Activated CD4-positive, CD25-positive, alpha-beta regulatory T cell treated with anti-CD3 and anti-CD28 coated beads, Interleukin-2, amount 50 U/mL, for 24 hours (primary cell): Measurements from ENCODE around the gene KIF2B.
"Not testable (repeated sequence)": the region's sequence is repeated elsewhere in the genome, so short reads cannot be mapped to it uniquely, and the experiment has no call there.

Experiments
- ATAC-seq, 2 donors: fragments of 150-1000 bp; cut with Tn5 transposase; one replicate each; pipeline ENCODE4 v1.10.0; 2021; ENCODE audit warnings: mild to moderate bottlenecking in 1 of 2, moderate library complexity in 1 of 2

Gene KIF2B, protein sequence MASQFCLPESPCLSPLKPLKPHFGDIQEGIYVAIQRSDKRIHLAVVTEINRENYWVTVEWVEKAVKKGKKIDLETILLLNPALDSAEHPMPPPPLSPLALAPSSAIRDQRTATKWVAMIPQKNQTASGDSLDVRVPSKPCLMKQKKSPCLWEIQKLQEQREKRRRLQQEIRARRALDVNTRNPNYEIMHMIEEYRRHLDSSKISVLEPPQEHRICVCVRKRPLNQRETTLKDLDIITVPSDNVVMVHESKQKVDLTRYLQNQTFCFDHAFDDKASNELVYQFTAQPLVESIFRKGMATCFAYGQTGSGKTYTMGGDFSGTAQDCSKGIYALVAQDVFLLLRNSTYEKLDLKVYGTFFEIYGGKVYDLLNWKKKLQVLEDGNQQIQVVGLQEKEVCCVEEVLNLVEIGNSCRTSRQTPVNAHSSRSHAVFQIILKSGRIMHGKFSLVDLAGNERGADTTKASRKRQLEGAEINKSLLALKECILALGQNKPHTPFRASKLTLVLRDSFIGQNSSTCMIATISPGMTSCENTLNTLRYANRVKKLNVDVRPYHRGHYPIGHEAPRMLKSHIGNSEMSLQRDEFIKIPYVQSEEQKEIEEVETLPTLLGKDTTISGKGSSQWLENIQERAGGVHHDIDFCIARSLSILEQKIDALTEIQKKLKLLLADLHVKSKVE

DNA sequence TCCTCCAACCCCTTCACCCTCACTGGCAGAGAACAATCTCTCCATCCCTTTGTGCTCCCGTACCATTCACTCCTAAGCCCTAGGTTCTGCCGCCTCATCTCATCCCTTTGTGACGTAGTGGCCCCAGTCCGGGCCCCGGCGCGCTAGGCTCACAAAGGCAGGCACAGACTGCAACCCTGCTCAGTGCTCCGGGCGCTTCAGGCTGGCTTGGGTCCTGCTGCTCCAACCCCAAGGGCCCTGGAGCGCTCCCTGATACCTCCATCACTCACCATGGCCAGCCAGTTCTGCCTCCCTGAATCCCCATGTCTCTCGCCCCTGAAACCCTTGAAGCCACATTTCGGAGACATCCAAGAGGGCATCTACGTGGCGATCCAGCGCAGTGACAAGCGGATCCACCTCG lies at the start of gene KIF2B:
Gene KIF2B, plus strand, starts transcription at position 164 of the 400 bp plus-strand sequence. Its CDS starts 107 bp downstream, at position 271.
- ATAC-seq, result no peak

DNA sequence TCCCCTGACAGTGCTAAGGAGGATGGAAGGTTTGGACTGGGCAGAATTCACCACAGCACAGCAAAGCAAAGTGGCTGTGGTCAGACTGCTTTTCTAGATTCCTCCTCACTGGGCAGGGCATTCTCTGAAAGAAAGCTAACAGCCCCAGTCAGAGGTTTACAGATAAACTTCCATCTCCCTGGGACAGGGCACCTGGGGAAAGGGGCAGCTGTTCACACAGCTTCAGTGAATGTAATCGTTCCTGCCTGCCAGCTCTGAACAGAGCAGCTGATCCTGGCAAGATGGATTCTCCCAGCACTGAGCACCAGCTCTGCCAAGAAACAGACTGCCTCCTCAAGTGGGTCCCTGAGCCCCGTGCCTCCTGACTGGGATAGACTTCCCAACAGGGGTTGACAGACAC lies 42.4 kb upstream of the KIF2B start:
- ATAC-seq, result no peak

DNA sequence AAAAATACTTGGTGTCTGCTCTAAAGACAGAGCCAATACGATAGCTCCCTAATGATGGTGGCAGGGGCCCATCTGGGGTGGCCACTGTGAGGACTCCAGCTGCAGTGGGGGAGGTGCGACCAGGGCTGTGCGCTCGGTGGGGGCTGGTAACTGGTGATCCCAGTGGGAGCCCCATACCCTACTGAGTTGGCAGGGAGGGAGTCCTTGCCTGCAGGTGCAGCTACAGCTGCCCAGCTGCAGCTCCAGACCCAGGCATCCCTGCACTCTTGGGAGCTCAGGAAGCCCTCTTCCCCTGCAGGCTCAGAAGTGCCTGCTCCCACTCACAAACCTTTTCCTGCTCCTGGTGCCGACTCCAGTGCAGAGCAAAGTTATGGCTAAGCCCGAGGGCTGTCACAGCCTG lies 31.2 kb upstream of the KIF2B start:
- ATAC-seq, result no peak

DNA sequence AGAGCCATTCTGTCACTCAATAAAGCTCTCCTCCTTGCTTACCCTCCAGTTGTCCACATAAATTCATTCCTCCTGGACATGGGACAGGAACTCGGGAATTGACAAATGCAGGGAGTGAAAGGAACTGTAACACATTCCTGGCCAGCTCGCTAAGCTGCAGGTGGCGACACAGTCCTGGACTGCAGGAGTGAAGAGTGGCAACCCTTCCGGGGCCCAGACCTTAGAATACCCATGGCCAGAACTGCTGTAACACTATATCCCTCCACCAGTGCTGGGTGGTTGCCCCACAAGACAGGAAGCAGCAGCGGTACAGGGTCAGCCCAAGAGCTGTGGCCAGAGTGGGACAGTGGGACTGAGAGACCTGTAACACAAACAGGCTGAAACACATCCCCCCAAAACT lies 30.3 kb upstream of the KIF2B start:
- no peak for ATAC-seq

DNA sequence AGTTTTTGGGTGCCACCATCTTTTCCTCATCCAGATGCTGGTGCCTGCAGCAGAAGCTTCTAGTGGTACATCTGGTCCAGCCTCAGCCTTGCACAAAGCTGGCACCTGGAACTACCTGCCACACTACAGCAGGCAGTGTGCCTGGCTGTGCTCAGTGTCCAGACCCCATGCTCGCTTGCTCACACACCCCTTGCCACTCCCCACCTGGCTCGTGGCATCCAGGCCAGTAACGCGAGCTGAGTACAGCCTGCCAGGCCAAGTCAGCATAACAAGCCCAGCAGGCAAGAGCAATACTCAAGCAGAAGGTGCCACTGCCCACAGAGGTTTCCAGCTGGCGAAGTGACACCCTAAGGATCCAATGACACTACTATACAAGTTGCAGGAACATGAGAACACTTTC lies 29.7 kb upstream of the KIF2B start:
- ATAC-seq, result no peak

DNA sequence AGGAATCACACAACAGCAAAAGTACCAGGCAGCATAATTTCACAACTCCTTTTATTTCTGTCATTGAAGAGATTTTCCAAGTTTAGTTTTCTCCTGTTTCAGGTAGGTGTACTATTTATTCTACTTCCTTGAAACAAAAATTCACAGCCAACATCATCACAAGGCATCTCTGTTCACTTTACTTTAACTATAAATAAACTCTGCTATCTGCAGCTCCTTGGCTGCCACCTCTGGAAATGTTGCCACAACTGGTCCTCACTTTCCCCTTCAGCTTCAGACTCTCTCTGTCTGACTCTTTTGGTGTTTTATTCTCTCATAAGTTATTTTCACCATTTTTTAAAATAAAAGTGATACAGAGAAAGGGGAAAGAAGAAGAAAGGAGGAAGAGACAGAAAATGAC lies 27.9 kb upstream of the KIF2B start:
- no peak for ATAC-seq

DNA sequence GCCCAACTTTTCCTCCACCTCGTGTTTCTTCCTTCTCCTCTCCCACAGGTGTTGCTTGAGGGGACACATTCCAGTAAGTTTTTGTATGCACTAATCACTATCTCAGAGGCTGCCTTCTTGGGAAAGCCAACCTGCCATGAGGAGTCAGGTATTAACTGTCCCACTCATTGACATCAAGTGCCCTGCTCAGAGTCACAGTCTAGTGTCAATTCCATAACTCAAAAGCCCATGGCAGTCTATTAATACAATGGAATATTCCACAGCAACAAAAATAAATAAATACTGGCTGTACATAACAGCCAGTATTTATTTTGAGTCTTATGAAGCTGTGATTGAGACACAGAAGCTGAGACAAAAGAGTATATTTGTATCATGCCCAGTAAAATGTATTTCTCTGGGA lies 26.1 kb upstream of the KIF2B start:
- no peak for ATAC-seq

DNA sequence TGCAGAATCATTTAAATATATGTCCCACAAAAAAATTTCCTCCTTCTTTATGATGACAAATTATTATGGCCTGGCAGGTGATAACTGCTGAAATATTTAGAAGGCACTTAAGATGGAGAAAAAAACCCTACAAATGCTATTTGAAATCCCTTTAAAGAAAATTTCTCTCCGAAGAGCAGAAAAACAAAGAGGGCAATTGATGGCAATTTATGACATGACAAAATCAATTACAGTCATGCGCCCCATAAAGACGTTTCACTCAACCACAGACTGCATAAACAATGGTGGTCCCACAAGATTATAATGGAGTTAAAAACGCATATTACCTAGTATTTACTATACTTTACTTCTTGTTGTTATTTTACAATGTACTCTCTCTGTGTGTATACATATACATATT lies 25.2 kb upstream of the KIF2B start:
- no peak for ATAC-seq

DNA sequence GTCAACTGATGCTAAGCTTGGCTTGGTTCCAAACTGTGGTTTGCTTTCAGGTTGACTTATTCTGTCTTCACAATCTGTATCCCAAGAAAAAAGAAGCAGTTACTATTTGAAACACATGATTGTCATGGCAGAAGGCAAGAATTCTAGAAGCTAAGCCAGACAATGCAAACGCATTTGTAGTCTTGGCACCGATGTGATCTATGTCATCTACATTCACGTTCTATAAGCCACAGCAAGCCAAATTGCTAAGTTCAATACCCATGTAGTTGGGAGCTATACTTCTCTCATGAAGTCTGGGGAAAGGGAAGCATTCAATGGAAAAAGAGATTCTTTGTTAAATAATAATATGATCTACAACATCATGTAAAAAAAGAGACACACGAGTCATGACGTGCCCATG lies 18.3 kb upstream of the KIF2B start:
- ATAC-seq, result no peak

DNA sequence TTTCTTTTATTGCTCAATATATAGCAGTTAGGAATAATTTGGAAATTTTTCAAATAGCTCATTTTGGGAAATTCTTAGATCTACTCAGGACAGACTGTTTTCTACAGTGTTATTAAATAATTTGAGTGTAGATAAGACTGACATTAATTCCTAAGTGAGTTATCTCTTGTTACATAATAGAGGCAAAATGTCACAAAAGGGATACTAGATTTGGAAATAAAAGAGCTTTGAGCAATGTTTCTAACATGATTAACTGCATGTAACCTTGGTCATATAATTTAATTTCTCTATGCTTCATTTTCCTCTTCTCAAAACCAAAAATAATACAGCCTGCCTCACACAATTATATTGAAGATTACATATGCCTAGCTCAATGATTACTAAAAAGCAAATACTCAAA lies 16.3 kb upstream of the KIF2B start:
- ATAC-seq, result no peak

DNA sequence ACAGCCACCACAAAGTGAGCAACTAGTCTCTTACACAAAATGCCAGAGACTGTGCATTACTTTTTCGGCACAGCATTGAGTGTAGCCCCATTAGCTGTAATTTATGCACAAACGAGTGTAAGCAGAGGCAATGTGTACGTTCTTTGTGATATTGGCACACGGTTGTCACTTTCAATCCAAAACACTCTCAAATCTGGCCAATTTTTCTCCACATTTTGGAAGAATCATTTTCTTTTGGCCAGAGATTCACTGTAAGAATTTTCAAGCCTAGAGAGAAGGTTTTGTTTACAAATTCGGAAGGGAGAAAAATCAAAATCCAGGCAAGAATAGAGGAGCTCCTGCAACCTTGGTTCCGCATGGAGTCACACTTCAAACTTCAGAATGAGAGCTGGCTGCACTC lies 15.4 kb upstream of the KIF2B start:
- no peak for ATAC-seq

DNA sequence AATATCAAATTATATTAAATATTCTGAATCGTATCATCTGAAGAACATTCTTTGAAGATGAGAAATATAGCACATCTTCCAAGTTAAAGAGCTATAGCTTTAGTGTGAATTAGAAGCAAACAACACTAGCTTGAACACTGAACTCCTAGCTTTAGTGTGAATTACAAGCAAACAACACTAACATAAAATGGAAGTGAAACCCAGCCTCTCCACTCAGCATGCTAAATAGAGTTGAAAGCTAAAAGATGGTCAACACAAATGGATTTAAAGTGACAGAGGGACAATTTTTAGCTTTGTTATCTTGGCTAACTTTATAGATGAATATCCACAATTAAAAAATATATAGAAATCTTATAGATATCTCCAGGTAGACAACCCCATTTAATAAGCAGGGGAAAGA lies 4.5 kb upstream of the KIF2B start:
- ATAC-seq, result no peak

DNA sequence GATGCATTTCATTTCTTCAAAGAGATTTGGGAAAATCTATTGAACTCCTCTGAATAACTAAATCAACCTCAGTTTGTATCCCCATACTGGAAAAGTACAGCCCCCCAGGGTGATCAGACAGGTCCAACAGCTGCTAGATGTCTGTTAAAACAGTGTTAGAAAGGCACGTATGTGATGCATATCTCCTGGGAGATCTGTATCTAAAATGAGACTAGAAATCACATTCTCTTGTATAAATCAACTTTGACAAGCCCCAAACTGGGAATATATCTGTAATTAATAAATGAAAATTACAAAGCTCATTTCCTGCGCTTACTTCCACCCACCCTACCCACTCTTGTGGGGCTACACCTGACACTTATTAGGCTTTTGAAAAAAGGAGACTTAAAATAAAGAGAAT lies 3.8 kb upstream of the KIF2B start:
- no peak for ATAC-seq

DNA sequence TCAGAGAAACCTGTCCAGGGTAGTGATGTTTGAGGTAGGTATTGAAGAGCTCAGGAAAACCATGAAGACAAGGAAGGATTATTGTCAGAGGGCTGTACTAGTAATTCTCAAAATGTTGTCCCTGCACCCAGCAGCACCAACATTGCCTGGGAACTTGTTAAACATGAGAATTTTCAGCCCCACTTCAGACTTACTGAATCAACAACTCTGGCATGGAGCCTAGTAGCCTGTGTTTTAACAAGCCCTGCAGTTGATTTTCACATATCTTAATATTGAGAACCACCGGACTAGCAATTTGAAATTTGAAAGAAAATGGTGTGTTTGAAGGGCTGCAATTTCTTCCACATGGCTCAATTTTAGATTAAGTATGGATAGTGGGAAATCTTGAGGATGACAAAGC lies 2.8 kb upstream of the KIF2B start:
- no peak for ATAC-seq

DNA sequence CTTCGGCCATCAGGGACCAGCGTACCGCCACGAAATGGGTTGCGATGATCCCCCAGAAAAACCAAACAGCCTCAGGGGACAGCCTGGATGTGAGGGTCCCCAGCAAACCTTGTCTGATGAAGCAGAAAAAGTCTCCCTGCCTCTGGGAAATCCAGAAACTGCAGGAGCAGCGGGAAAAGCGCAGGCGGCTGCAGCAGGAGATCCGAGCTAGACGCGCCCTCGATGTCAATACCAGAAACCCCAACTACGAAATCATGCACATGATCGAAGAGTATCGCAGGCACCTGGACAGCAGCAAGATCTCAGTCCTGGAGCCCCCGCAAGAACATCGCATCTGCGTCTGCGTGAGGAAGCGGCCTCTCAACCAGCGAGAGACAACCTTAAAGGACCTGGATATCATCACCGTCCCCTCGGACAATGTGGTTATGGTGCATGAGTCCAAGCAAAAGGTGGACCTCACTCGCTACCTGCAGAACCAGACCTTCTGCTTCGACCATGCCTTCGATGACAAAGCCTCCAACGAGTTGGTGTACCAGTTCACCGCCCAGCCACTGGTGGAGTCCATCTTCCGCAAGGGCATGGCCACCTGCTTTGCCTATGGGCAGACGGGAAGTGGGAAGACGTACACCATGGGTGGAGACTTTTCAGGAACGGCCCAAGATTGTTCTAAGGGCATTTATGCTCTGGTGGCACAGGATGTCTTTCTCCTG lies 769 bp downstream of the KIF2B start:
- ATAC-seq, result no peak

DNA sequence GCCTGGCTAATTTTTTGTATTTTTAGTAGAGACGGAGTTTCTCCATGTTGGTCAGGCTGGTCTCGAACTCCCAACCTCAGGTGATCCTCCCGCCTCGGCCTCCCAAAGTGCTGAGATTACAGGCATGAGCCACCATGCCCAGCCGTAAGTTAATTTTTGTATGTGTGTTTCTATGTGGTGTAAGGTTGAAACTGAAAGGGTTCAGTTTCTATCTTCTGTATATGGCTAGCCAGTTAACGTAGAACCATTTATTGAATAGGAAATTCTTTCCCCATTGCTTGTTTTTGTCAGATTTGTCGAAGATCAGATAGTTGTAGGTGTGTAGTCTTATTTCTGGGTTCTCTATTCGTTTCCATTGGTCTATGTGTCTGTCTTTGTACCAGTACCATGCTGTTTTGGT lies 12.0 kb downstream of the KIF2B start:
- ATAC-seq, result not testable (repeated sequence)

DNA sequence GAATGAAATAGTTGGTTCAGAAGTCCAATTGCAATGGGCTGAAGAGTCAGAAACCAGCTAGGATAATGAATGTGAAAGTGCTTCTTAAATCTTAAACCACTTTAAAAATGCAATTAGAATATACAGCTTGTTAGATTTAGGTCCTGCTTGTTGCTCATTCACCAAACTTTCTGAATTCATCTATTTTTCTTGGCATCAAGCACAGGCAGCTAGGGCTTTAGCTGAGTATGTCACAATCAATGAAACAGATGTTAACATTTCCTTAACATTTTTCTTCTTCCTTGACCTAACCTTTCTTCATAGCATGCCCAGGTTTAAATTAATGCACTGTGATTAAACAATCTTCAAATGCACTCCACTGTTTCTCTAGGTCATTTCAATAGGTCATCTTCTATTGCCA lies 14.4 kb downstream of the KIF2B start:
- ATAC-seq, result no peak

DNA sequence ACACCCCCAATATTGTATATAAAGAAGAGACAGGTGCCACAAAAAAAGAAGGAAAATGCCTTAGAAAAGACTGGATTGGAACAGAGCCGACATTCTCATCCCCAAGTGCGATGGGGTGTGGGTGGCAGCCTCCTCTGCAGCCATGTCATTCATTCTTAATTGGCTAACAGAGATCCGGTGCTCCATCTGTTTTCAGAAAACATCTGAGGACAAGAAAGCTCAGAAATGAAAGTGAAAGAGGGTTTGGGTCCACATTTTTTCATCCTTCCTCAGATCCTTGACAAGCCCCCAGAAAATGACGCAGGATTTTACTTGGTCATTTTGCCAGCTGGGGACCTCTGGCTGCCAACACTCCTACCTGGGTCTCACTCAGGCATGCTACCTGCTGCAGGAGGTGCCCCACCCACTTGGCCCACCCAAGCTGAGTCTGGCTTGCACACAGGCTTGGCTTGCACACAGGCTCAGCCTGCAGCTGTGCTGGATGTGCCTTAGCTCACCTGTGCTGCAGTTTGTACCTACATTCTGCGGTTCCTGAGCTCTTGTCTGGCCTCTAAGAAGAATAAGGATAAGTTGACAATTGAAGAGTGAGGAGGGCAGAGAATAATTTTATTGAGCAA lies 21.9 kb downstream of the KIF2B start:
- ATAC-seq, result no peak

DNA sequence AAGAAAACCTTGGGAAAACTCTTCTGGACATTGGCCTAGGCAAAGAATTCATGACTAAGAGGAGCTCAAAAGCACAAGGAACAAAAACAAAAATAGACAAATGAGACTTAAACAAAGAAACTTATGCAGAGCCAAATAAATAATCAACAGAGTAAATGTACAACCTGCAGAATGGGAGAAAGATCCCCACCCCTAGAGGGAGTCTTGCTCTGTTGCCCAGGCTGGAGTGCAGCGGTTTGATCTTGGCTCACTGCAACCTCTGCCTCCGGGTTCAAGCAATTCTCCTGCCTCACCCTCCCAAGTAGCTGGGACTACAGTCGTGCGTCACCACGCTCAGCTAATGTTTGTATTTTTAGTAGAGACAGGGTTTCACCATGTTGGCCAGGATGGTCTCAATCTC lies 48.4 kb downstream of the KIF2B start:
- not testable (repeated sequence) for ATAC-seq
